Upper lobe of left lung (tissue), 6 donors: Measurements from ENCODE around the gene TMEM38B. TPM values are rescaled to one million over a fixed set of nuclear protein-coding genes. Genes with fewer than 3 reads are reported as not detected.

Experiments used
- ATAC-seq, 2 donors: fragments of 200-7000 bp; cut with Tn5 transposase; one replicate each; pipeline ENCODE4 v1.9.1; 2022; ENCODE audit warnings: mild to moderate bottlenecking in 2 of 2, moderate library complexity in 2 of 2; ENCODE audit not compliant: low FRiP score in 2 of 2
- DNase-seq, 2 donors: peaks; one replicate each; pipeline ENCODE4 v3.0.0-alpha.2; 2019 to 2020
- H3K27ac ChIP-seq, 4 donors: fragments of 200-600 bp; sonication (generic); one replicate each; pipeline ENCODE4 v1.5.1; 2016 to 2019
- H3K27me3 ChIP-seq, 4 donors: fragments of 200-600 bp; sonication (generic); one replicate each; pipeline ENCODE4 v1.5.1; 2017 to 2019
- H3K36me3 ChIP-seq, 4 donors: fragments of 200-600 bp; sonication (generic); one replicate each; pipeline ENCODE4 v1.5.1; 2016 to 2019
- H3K4me1 ChIP-seq, 4 donors: fragments of 200-600 bp; sonication (generic); one replicate each; pipeline ENCODE4 v1.5.1; 2018 to 2019
- H3K4me3 ChIP-seq, 4 donors: fragments of 200-600 bp; sonication (generic); one replicate each; pipeline ENCODE4 v1.5.1; 2017 to 2019; ENCODE audit warnings: mild to moderate bottlenecking in 2 of 4, moderate library complexity in 1 of 4
- H3K9me3 ChIP-seq, 4 donors: fragments of 200-600 bp; sonication (generic); one replicate each; pipeline ENCODE4 v1.5.1; 2018 to 2019
- CTCF ChIP-seq, 6 experiments: fragments of 450-650 bp in 4 of 6; fragments of 200-600 bp in 2 of 6; sonication (generic) in 2 of 6; IDR thresholded peaks; one replicate each; pipeline ENCODE4 v1.5.1; 2016 to 2019; ENCODE audit warnings: antibody characterized with exemption in 6 of 6
- EP300 ChIP-seq, 4 donors: sonication (generic); formaldehyde crosslinking; IDR thresholded peaks; one replicate each; pipeline ENCODE4 v1.5.1; 2017; ENCODE audit warnings: antibody characterized with exemption in 4 of 4, control low read depth in 2 of 4
- POLR2A ChIP-seq, 4 donors: fragments of 450-650 bp; IDR thresholded peaks; one replicate each; pipeline ENCODE4 v1.5.1; 2016 to 2017; ENCODE audit warnings: antibody characterized with exemption in 4 of 4, mild to moderate bottlenecking in 2 of 4
- POLR2AphosphoS5 ChIP-seq, 2 donors: sonication (generic); formaldehyde crosslinking; IDR thresholded peaks; one replicate each; pipeline ENCODE4 v1.5.1; 2017; ENCODE audit warnings: antibody characterized with exemption in 2 of 2
- WGBS, 2 donors: methylation state at CpG; one replicate each; pipeline ENCODE4 v1.1.5; 2017 to 2018; 5-methylcytosine and 5-hydroxymethylcytosine counted together
- total RNA-seq, 6 donors: library from RNA; depleted of rRNA in 4 of 6; stranded (reverse); fragments of >200 nt in 4 of 6; gene quantifications; one replicate each; pipeline versions ENCODE4 v1.1.0 to v1.2.1, GENCODE V29; 2016 to 2021
- donor health status: DM: no; HTN: no; CAD: no; lungs with moderate emphysema.
- donor health status: DM: no; HTN: yes; CAD: no; lungs with severe emphysema.

TMEM38B gene
- total RNA-seq, 6 donors from 2014 or later = 2.1 to 17.4 (median 10.9) TPM

- ATAC-seq = no peak
- no peak for TF ChIP-seq POLR2AphosphoS5 (IDR thresholded peaks at IDR 0.05)
- no peak for TF ChIP-seq EP300 (IDR thresholded peaks at IDR 0.05)
- no peak for TF ChIP-seq CTCF (IDR thresholded peaks at IDR 0.05)
- TF ChIP-seq POLR2A (IDR thresholded peaks at IDR 0.05) = no peak
- Histone ChIP-seq H3K9me3 (no peaks in the 10 kb centered on the region), H3K27ac (no peak overlapping the region), H3K36me3 (no peaks in the 10 kb centered on the region), H3K4me3 (no peak overlapping the region), H3K27me3 (no peaks in the 10 kb centered on the region), H3K4me1 (no peaks in the 10 kb centered on the region)
- WGBS, 2 donors = 37 to 48% methylated on average over 4 of the region's 4 CpGs
- DNase-seq = no peak
Observed at GRCh38 chr9:105667867-105668266, 26.5 kb upstream of the TMEM38B start.

DNA sequence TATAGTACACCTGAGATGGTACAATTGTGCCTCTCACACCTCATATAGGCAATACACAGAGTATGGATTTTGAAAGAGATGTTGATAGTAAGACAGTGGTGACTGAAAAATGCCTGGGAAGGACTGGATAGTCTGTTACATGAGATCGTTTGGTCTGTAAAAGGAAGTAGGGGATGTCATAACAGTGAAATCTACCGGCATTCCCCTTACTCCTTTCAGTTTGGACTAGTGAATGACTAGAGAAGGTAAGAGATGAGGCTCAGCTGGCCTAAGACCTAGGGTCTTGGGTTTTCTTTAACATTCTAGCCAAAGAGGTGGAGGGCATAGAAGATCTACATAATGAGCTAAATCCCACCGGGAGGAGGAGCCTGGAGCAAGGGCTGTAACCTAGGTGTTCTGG, 24.0 kb upstream of the TMEM38B start:
- Histone ChIP-seq H3K4me1 (no peaks in the 10 kb centered on the region), H3K27me3 (no peaks in the 10 kb centered on the region), H3K36me3 (no peaks in the 10 kb centered on the region), H3K9me3 (no peaks in the 10 kb centered on the region), H3K27ac (no peak overlapping the region), H3K4me3 (no peak overlapping the region)
- ATAC-seq (no peak), DNase-seq (no peak)
- no peak for TF ChIP-seq POLR2AphosphoS5 (IDR thresholded peaks at IDR 0.05)
- no peak for TF ChIP-seq POLR2A (IDR thresholded peaks at IDR 0.05)
- no peak for TF ChIP-seq EP300 (IDR thresholded peaks at IDR 0.05)
- WGBS, 2 donors = 57 to 65% methylated on average over 3 of the region's 3 CpGs

GRCh38 chr9:105670775-105671174, 23.6 kb upstream of the TMEM38B start:
- TF ChIP-seq EP300 (IDR thresholded peaks at IDR 0.05) = no peak
- no peak for TF ChIP-seq POLR2AphosphoS5 (IDR thresholded peaks at IDR 0.05)
- TF ChIP-seq POLR2A (IDR thresholded peaks at IDR 0.05) = no peak
- no peak for TF ChIP-seq CTCF (IDR thresholded peaks at IDR 0.05)
- WGBS, 2 donors = 75 to 88% methylated on average over 3 of the region's 3 CpGs
- H3K27ac ChIP-seq = no peak overlapping the region

DNA sequence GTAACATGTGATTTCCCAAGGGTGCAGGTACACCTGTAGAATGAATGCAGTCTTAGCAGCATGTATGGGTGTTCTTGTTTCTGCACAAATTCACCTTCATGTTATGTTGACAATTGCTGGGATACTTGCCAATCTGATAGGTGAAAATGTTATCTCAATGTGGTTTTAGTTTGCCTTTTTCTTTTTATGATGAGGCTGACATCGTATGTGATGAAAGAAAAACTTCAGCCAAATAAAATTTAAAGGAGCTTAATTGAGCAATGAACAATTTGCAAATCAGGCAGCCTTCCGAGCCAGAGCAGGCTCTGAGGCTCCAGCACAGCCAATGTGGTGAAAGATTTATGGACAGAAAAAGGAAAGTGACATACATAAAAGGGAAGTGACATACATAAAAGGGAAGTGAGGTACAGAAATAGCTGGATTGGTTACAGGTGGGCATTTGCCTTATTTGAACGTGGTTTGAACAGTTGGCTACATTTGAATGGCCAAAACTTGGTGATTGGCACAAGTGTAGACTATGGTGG, 21.6 kb upstream of the TMEM38B start:
- H3K4me3 ChIP-seq = no peak overlapping the region
- WGBS, 2 donors = 28 to 30% methylated on average over 3 of the region's 3 CpGs
- no peak overlapping the region for H3K27ac ChIP-seq
- no peaks in the 10 kb centered on the region for H3K36me3 ChIP-seq
- ATAC-seq (no peak), DNase-seq (no peak)
- no peaks in the 10 kb centered on the region for H3K27me3 ChIP-seq
- no peak for TF ChIP-seq POLR2A (IDR thresholded peaks at IDR 0.05)
- no peaks in the 10 kb centered on the region for H3K4me1 ChIP-seq
- no peaks in the 10 kb centered on the region for H3K9me3 ChIP-seq

More at GRCh38 chr9:105670775-105671174, 23.6 kb upstream of the TMEM38B start:
- Histone ChIP-seq H3K36me3 (no peaks in the 10 kb centered on the region), H3K4me1 (no peaks in the 10 kb centered on the region), H3K9me3 (no peaks in the 10 kb centered on the region), H3K27me3 (no peaks in the 10 kb centered on the region), H3K4me3 (no peak overlapping the region)
- ATAC-seq (no peak), DNase-seq (no peak)

DNA sequence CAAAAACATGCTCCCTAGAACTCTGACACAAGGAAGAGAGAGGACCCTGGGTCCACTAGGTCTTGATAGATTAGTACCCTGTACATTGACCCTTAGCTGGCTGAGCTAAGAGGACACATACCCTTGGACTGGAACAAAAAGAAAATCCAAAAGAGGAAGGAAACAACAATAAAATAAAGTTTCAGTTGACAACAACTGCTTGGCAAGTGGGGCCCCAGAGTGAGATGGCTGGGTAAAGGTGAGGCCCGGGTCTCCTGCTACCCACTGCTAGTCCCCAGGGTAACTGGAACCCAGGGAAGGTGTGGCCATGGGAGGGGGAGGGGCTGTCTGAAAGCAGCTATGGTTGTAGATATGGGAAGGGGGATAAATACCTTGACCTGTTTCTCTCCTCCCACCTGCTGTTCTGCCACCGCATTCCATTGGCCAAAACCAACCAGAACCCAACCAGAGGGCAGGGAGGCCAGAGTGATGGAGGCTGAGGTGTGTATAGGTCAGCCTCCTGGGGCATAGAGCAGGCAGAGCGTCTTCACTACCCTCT, 20.4 kb upstream of the TMEM38B start:
- no peak overlapping the region for H3K27ac ChIP-seq
- ATAC-seq (no peak), DNase-seq (no peak)
- H3K4me3 ChIP-seq = no peak overlapping the region
- no peaks in the 10 kb centered on the region for H3K36me3 ChIP-seq
- no peak for TF ChIP-seq POLR2AphosphoS5 (IDR thresholded peaks at IDR 0.05)
- TF ChIP-seq POLR2A (IDR thresholded peaks at IDR 0.05) = no peak
- no peaks in the 10 kb centered on the region for H3K27me3 ChIP-seq
- H3K9me3 ChIP-seq = no peaks in the 10 kb centered on the region
- no peaks in the 10 kb centered on the region for H3K4me1 ChIP-seq
- WGBS, 2 donors = 73 to 78% methylated on average over 3 of the region's 3 CpGs

GRCh38 chr9:105676351-105676923, 17.9 kb upstream of the TMEM38B start:
- no peak for TF ChIP-seq EP300 (IDR thresholded peaks at IDR 0.05)
- 58 to 62% methylated on average over 6 of the region's 6 CpGs for WGBS, 2 donors
- no peaks in the 10 kb centered on the region for H3K4me1 ChIP-seq
- no peak overlapping the region for H3K4me3 ChIP-seq
- H3K9me3 ChIP-seq = no peaks in the 10 kb centered on the region
- no peaks in the 10 kb centered on the region for H3K27me3 ChIP-seq
- DNase-seq (no peak), ATAC-seq (no peak)
- H3K36me3 ChIP-seq = no peaks in the 10 kb centered on the region
- no peak overlapping the region for H3K27ac ChIP-seq

DNA sequence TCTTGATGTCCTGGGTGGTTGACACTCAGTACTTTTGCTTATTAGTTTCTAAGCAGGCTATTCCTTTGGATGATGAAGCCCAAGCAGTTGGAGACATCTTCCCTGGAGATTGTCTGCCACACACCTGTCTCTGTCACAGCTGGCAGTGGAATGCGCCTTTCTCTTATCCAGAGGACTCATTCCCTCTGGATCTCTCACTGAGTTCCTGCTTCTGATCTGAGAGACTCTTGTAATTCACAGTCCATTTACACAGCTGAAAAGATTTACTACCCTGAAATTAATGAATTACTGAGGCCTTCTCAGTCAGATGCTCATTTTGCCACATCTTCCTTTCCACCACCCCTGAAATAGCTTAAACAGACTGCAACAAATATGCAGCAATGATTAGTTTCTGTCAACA, 16.2 kb upstream of the TMEM38B start:
- no peaks in the 10 kb centered on the region for H3K36me3 ChIP-seq
- no peaks in the 10 kb centered on the region for H3K27me3 ChIP-seq
- WGBS, 2 donors = 88 to 100% methylated on average over 1 of the region's 1 CpG
- DNase-seq = no peak
- H3K9me3 ChIP-seq = no peaks in the 10 kb centered on the region
- no peak for ATAC-seq
- no peak overlapping the region for H3K27ac ChIP-seq
- no peaks in the 10 kb centered on the region for H3K4me1 ChIP-seq
- H3K4me3 ChIP-seq = no peak overlapping the region
- no peak for TF ChIP-seq POLR2AphosphoS5 (IDR thresholded peaks at IDR 0.05)
- TF ChIP-seq EP300 (IDR thresholded peaks at IDR 0.05) = no peak
- no peak for TF ChIP-seq POLR2A (IDR thresholded peaks at IDR 0.05)
- TF ChIP-seq CTCF (IDR thresholded peaks at IDR 0.05) = no peak
